ENCODE measurements around the gene DUSP22. TPM values are rescaled to one million over a fixed set of nuclear protein-coding genes. Genes with fewer than 3 reads are reported as not detected.

Gene DUSP22
- total RNA-seq, 1 donor from 2014 or later, result 24.3 TPM

- intact Hi-C loops (cut with micrococcal nuclease), result no loop called here
These were observed 86.0 kb downstream of the DUSP22 start for GRCh38 chr6:378090-378957.

GRCh38 chr6:378958-379409 is 86.7 kb downstream of the DUSP22 start:
- intact Hi-C loops (cut with micrococcal nuclease), result no loop called here

DNA sequence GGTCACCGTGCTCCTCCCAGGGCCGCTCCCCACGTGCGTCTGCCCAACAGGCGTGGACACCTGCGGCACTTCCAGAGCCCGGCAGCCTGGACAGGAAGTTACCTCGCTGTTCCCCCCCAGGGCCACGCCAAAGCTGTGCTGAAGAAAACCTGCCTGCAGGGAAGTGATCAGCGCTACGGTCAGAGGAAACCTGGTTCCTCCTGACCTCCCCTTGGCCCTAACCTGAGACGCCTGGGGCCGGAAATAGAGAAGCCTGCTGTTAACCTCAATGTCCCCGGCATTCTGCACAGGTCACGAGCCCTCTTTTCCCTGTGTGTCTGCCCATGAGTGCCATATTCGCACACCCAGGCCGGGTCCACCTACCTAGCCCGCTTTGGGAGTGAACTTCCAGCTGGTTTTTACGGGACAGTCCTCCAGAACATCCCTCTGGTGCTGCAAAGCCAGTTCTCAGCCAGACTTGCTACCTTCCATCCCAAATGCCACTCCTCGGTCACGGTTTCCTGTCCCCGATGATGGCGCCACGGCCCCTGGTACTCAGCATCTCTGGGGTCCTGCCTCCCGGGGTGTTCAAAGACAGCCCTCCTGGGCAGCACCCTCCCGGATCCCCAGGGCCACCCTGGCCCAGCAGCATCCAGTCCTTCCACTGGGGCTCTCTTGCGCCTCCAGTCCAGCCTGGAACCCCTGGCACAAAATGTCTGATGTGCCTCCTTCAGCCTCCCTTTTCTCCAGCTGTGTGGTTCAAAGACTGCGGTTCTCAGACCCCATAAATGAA is 87.3 kb downstream of the DUSP22 start:
- intact Hi-C loops (cut with micrococcal nuclease), result no loop called here

GRCh38 chr6:380234-381218 is 88.2 kb downstream of the DUSP22 start:
- intact Hi-C loops (cut with micrococcal nuclease), result no loop called here

GRCh38 chr6:381742-382461 is 89.6 kb downstream of the DUSP22 start:
- intact Hi-C loops (cut with micrococcal nuclease), result no loop called here

- intact Hi-C loops (cut with micrococcal nuclease), result no loop called here
These were observed 90.9 kb downstream of the DUSP22 start for GRCh38 chr6:382883-383810.

DNA sequence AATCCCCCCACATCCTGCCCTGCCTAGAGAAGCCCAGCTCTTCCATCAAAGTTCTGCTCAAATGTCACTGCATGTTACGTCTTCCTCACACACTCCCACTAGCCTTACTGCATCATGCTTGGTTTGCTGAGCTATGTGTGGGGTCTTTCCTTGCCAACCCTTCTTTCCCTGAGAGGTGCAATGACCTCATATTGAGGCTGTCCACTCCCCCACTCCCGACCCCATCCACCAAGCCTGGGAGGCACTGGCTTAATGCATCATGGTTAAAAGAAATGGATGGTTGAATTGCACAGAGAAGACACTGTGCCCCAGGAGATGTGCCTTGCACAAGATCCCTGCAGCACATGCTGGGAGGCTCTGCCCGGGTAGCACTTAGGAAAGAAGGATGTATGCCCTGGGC is 91.6 kb downstream of the DUSP22 start:
- intact Hi-C loops (cut with micrococcal nuclease), result no loop called here

GRCh38 chr6:384898-385297 is 92.6 kb downstream of the DUSP22 start:
- intact Hi-C loops (cut with micrococcal nuclease), result no loop called here

GRCh38 chr6:385614-386013 is 93.3 kb downstream of the DUSP22 start:
- intact Hi-C loops (cut with micrococcal nuclease), result no loop called here

DNA sequence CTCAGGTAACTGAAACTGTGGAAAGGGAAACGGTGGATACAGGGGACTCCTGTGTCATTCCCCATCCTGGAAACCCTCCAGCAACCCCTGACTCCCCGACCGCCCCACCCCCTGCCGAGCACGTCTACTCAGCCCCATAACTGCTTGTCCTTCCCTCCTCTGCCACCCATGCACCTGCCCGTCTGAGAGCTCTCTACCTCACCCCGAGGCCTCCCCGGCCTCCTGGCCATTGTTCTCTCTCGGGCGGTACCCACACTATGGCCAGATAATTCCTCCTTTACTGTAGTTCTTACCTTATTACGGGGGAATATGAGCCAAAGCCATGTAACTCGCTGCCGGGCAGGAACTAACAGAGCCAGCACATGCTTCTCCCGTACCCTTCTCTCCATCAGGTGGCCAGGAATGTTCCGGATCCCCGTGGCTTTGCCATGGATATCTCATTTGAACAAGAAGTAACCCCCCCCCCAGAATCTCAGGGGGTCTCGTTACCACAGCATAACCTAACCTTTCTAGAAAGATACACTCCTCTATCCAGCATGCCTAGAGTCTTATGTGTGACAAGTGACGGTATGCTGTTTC is 94.5 kb downstream of the DUSP22 start:
- intact Hi-C loops (cut with micrococcal nuclease), result no loop called here

DNA sequence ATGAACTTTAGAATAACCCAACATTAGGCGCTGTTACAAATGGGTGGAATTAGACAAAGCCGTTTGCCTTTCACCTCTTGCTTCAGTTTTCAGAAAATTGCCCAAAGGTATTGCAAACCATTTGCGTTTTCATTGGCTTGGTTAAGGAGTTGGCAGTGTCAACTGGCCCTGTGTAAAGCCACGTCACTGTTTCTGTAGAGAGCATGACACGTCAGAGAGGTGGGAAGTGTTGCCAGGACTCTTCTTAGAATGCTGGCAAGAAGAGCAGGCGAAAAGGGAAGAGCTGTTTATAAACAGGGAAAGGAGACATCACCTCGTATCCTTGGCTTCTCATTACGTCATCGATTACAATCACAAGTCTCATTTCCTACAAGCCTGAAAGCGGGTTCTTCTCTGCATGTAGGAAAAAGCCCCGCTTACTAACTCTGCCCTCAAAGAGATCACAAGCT is 95.0 kb downstream of the DUSP22 start:
- intact Hi-C loops (cut with micrococcal nuclease), result no loop called here

GRCh38 chr6:388202-388903 is 96.1 kb downstream of the DUSP22 start:
- intact Hi-C loops (cut with micrococcal nuclease), result loop anchor here (2.0 kb wide), 2 partner anchors 322 to 398 kb away; no protein-coding TSS in a partner anchor

DNA sequence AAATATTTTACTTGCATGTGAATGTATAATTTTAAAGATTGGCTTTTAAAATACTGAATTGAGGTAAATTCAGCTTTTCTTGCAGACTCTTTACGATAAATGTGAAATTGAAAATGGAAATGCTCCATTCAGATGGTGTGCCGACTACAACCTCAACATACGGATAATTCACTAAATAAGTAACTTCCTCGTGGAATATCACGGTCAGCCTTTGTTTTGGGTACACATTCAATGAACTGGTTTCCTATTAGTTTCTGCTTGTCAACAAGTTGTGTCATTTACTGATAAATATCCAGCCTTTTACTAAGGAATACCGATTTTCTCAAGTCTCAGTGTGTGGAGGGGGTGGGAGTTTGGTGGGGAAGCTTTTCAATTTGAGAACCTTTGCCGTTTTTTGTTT is 96.9 kb downstream of the DUSP22 start:
- intact Hi-C loops (cut with micrococcal nuclease), result loop anchor here (1.0 to 2.0 kb wide), 14 partner anchors 15 to 398 kb away; partner anchors contain the start of genes DUSP22 and EXOC2

GRCh38 chr6:389622-390021 is 97.3 kb downstream of the DUSP22 start:
- intact Hi-C loops (cut with micrococcal nuclease), result loop anchor here (1.0 to 5.0 kb wide), 16 partner anchors 15 to 1008 kb away; partner anchors contain the start of genes DUSP22 and EXOC2

- intact Hi-C loops (cut with micrococcal nuclease), result loop anchor here (1.0 to 5.0 kb wide), 6 partner anchors 8 to 1006 kb away; no protein-coding TSS in a partner anchor
These were observed 98.7 kb downstream of the DUSP22 start for GRCh38 chr6:390914-391558.

GRCh38 chr6:391559-392440 is 99.5 kb downstream of the DUSP22 start, which contains the start of gene IRF4:
TSS of gene IRF4 (plus strand) at chr6:391752. CDS start at chr6:393153, 1,401 bp downstream.
- intact Hi-C loops (cut with micrococcal nuclease), result loop anchor here (1.0 to 5.0 kb wide), 6 partner anchors 8 to 1006 kb away; no protein-coding TSS in a partner anchor
